ENCODE data around the gene TP53.
"Not testable (repeated sequence)": the region's sequence is repeated elsewhere in the genome, so short reads cannot be mapped to it uniquely, and the experiment has no call there.

The TP53 gene

GRCh38 chr17:7631398-7632380 lies 55.6 kb downstream of the TP53 start:
- DNase-seq (ENCODE audit: low read depth), result no peak

- DNase-seq (ENCODE audit: low read depth), result no peak
These were observed 57.2 kb downstream of the TP53 start, which contains the start of gene SHBG for GRCh38 chr17:7629939-7630571. TSS of gene SHBG (plus strand) at chr17:7630135. CDS start at chr17:7630173, 38 bp downstream.

- peak; percentile 95 for DNase-seq (ENCODE audit: low read depth)
These were observed 59.8 kb downstream of the TP53 start, which contains the start of gene SAT2 for GRCh38 chr17:7627250-7628121. TSS of gene SAT2 (minus strand) at chr17:7627821. CDS start at chr17:7627635, 186 bp downstream.

DNA sequence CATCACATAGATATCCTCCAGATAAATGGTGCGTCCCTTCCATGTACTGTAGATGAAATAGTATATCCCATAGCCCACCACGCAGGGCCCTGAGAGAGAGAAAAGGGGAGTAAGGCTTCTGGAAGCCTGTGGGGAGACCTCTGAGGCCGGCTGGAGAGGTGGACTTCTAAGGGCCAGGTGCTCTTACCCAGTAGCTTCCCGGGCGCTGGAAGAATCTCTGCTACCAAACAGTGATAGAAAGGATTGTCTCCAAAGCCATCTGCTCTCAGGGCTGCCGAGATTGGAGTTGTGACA lies 60.4 kb downstream of the TP53 start:
- DNase-seq (ENCODE audit: low read depth), result no peak

DNA sequence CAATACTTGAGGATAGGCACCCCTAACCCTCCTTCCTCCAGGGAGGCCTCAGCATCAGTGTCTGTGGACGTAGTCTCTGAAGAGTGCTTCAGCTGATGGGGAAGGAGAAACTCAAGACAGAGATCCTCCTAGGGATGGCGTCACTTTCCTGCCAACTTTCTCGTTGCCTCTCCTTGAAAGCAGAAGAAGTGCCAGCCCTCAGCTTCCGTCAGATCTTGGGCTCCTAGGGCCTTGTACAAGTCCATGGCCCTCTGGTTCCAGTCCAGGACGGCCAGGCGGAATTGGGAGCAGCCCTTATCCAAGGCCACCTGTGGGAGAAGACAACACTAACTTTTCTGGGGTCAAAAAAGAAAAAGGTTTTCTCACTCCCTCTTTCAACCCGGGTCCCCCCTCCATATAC lies 61.0 kb downstream of the TP53 start:
- DNase-seq (ENCODE audit: low read depth), result no peak

DNA sequence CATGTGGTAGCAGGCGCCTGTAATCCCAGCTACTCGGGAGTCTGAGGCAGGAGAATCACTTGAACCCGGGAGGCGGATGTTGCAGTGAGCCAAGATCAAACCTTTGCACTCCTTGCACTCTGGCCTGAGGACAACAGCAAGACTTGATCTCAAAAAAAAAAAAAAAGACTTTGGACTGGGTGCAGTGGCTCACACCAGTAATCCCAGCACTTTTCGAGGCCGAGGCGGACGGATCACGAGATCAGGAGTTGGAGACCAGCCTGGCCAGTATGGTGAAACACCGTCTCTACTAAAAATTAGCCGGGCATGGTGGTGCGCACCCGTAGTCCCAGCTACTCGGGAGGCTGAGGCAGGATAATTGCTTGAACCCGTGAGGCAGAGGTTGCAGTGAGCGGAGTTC lies 61.5 kb downstream of the TP53 start:
- not testable (repeated sequence) for DNase-seq (ENCODE audit: low read depth)

- no peak for DNase-seq (ENCODE audit: low read depth)
These were observed 63.6 kb downstream of the TP53 start for GRCh38 chr17:7623661-7624060.

GRCh38 chr17:7620835-7621234 lies 66.5 kb downstream of the TP53 start:
- no peak for DNase-seq (ENCODE audit: low read depth)

DNA sequence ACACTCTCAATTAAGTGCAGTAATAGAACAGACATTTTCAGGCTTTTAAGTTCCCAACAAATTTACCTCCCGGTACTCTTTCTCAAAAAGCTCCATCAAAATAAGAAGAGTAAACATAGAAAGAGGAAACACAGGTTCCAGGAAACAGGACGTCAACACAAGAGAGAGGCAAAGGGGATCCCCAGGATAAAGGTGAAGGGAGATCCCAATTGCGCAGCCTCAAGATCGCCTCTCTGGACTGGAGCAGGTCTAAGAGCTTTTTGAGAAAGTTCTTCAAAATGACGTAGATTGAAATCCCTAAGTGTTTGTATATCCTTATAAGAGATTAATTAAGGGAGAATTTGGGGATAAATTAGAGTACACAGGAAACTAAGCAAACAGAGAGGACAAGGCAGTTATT lies 68.7 kb downstream of the TP53 start:
- DNase-seq (ENCODE audit: low read depth), result no peak

Measured in fibroblast of gingiva (primary cell).